GM23248 (cell line): ENCODE measurements around the gene GLCCI1.

ENCODE experiments used
- EZH2 ChIP-seq: fragments of 200-600 bp; sonication (generic); IDR thresholded peaks from 2 replicates; pipeline ENCODE4 v1.6.1; 2018; ENCODE audit warnings: antibody characterized with exemption, mild to moderate bottlenecking; ENCODE audit not compliant: insufficient read depth, poor library complexity, severe bottlenecking
- EZH2phosphoT487 ChIP-seq: fragments of 200-600 bp; sonication (generic); IDR thresholded peaks from 2 replicates; pipeline ENCODE4 v1.6.1; 2018; ENCODE audit warnings: antibody characterized with exemption, moderate library complexity, mild to moderate bottlenecking, low read depth; ENCODE audit not compliant: insufficient read depth

GRCh38 chr7:7978860-7979259 is 10.3 kb downstream of the GLCCI1 start:
- TF ChIP-seq EZH2 (no peak), EZH2phosphoT487 (no peak)
